Activated T-helper 17 cell treated with anti-CD3 and anti-CD28 coated beads, Interleukin-2, amount 50 U/mL, for 72 hours (primary cell): ENCODE data around the gene MUC6. TPM values are rescaled to one million over a fixed set of nuclear protein-coding genes. Genes with fewer than 3 reads are reported as not detected.

Source experiments
- ATAC-seq: fragments of 150-1000 bp; cut with Tn5 transposase; replicated peaks from 2 replicates; pipeline ENCODE4 v1.10.0; 2021; ENCODE audit warnings: mild to moderate bottlenecking, moderate library complexity
- H3K27ac Mint-ChIP-seq: one replicate; pipeline ENCODE4 v1.8.0; 2022; ENCODE audit warnings: mixed read lengths
- H3K27me3 Mint-ChIP-seq: one replicate; pipeline ENCODE4 v1.8.0; 2022; ENCODE audit warnings: mixed read lengths
- H3K36me3 Mint-ChIP-seq: one replicate; pipeline ENCODE4 v1.8.0; 2022; ENCODE audit warnings: low read depth, mild to moderate bottlenecking, mixed read lengths
- H3K4me1 Mint-ChIP-seq: one replicate; pipeline ENCODE4 v1.8.0; 2022; ENCODE audit warnings: mixed read lengths
- H3K4me3 Mint-ChIP-seq: one replicate; pipeline ENCODE4 v1.8.0; 2022; ENCODE audit warnings: mild to moderate bottlenecking, mixed read lengths
- H3K9me3 Mint-ChIP-seq: one replicate; pipeline ENCODE4 v1.8.0; 2022; ENCODE audit warnings: mixed read lengths
- total RNA-seq, 2 donors: library from RNA; stranded (reverse); gene quantifications; one replicate each; pipeline ENCODE4 v1.2.3, GENCODE V29; 2022

MUC6 gene
- total RNA-seq, 2 donors from 2014 or later = not detected

DNA sequence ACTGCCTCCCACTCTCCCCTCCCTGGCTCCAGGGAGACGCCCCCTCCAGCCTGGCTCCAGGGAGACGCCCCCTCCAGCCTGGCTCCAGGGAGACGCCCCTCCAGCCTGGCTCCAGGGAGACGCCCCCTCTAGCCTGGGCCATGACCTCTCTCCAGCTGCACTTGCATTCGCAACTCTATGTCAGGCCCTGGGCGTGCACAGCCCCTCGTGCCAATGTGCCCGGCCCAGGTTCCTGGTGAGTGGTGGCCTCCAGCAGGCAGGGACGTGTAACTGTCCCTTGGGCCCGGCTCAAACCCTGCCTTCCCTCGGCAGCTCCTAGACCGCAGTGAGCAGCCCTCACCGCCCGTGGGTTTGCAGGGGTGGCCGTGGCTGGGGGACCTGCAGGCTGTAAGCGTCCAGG, 6.9 kb downstream of the MUC6 start:
- Mint-ChIP-seq H3K9me3 (peaks cover 4% of the 10 kb centered on the region), H3K27me3 (no peaks in the 10 kb centered on the region), H3K4me3 (no peak overlapping the region), H3K27ac (no peak overlapping the region), H3K4me1 (no peaks in the 10 kb centered on the region), H3K36me3 (no peaks in the 10 kb centered on the region)
- no peak for ATAC-seq

DNA sequence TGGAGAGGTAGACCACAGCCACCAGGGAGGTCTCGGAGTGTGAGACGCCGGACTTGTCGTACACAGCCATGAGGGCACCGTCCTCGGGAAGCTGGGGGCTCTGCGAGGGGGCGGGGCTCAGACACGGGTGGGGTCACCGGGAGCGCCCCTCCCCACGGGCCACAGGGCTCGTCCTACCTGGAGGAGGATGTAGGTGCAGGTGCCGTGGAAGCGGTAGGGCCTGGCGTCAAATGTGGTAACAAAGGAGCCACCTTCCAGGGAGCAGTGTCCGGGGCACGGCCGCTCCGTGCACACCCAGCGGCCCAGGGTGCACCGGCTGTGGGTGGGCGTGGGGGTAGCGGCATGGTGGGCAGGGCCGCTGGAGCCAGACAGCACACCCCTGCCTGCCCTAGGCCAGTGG, 7.5 kb downstream of the MUC6 start:
- no peak for ATAC-seq
- Mint-ChIP-seq H3K27me3 (no peaks in the 10 kb centered on the region), H3K36me3 (no peaks in the 10 kb centered on the region), H3K9me3 (peaks cover 4% of the 10 kb centered on the region), H3K4me3 (no peak overlapping the region), H3K4me1 (no peaks in the 10 kb centered on the region), H3K27ac (no peak overlapping the region)

DNA sequence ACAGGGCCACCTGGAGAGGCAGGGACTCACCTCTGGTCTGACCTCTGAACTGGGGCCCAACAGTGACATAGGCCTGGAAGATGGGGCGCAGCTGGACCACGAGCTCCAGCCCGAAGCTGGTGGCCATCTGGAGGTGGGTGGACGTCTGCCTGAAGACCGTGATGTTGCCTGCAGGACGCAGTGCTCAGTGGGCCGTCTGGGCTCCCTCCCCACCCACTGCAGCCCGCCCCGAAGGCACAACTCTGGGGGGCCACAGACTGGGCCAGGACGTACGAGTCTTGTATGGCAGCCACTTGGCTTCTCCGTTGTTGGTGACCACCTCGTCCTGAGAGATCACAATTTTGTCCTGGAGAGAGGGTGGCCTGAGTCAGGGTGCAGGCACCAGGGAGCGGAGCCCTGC, 7.9 kb downstream of the MUC6 start:
- Mint-ChIP-seq H3K4me3 (no peak overlapping the region), H3K27me3 (no peaks in the 10 kb centered on the region), H3K36me3 (no peaks in the 10 kb centered on the region), H3K9me3 (peaks cover 4% of the 10 kb centered on the region), H3K27ac (no peak overlapping the region), H3K4me1 (no peaks in the 10 kb centered on the region)
- ATAC-seq = no peak

DNA sequence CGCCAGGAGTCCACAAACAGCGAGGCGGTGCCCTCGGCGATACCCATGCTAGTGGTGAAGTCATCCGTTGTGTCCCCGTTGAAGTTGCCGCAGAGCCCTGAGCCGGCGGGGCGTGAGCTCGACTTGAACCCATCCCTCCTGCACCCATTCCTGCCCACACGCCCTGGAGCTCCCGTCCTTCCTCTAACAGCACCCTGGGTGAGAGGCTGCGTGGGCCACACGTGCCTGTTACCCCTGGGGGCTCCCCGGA, 8.3 kb downstream of the MUC6 start:
- Mint-ChIP-seq H3K27me3 (no peaks in the 10 kb centered on the region), H3K36me3 (no peaks in the 10 kb centered on the region), H3K4me3 (no peak overlapping the region), H3K4me1 (peaks cover under 1% of the 10 kb centered on the region), H3K9me3 (peaks cover 4% of the 10 kb centered on the region), H3K27ac (no peak overlapping the region)
- ATAC-seq = no peak

DNA sequence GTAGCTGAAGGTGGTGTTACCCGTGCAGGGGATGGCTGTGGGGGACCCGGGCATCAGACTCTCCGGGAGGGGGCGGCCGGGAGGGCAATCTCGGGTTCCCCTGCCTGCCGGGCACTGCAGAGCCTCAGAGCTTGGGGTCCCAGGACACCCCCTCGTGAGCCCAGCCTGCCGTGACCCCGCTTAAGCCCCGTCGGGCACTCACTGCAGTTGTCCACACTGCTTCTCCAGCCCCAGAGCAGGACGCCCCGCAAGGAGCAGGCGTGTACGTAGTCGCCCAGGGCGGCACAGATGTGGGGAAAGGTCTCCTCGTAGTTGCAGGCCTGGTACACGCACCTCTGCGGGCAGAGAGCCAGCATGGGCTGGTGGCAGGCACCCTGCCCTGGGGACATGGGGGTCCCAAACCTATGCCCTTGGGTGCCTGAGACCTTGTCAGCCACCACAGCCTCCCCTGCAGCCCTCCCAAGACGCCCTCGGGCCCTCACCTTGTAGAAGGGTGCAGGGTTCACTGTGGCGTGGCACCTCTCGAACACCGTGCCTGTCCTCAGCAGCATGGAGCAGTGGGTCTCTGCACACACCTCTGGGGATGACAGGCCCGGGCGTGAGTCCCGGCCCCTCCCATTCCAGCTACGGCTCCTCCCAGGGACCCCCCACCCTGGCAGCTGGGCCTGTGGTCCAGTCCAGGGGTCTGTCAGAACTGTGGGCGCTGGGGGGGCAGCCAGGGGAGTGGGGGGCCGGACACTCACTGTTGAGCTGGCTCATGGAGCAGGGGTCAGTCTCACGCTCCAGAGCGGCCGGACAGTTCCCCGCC, 8.8 kb downstream of the MUC6 start:
- no peaks in the 10 kb centered on the region for H3K36me3 Mint-ChIP-seq
- peaks cover 4% of the 10 kb centered on the region for H3K9me3 Mint-ChIP-seq

DNA sequence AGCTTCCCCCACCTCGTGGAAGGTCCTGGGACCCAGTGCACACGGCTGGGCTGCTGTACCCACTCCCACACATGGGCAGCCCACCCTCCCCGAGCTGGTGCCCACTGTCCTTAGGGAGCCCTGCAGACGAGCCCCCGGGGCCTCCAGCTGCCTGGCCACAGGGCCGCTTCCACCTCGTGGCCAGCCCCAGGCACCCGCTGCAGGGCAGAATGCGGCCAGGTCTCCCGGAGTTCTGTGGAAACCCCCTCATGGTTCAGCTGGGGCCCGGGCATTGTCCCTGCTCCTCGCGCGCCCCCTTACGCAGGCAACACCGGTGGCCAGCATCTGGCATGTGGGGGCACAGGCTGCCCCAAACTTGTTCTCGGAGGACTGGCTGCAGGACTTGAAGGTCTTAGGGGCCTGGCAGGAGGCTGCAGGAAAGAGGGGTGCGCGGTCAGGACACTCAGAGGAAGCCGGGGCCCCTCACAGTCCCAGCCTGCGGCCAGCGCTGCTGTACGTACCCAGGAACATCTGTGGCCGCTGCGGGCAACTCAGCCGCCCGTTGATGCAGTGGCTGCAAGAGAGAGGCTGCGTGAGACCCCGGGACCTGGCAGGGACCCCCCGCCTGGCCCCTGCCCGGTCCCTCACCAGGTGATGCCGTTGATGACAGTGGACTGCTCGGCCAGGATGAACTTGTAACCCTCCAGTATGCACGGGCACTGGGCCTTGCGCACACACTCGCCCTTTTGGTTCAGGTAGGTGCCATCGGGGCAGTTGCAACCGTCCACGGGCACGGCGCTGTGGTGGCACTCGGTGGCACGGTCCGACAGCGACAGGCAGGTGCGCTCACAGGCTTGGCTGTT, 9.7 kb downstream of the MUC6 start:
- H3K4me3 Mint-ChIP-seq = no peak overlapping the region
- ATAC-seq = no peak
- no peaks in the 10 kb centered on the region for H3K27me3 Mint-ChIP-seq
- no peaks in the 10 kb centered on the region for H3K9me3 Mint-ChIP-seq
- no peak overlapping the region for H3K27ac Mint-ChIP-seq
- no peaks in the 10 kb centered on the region for H3K36me3 Mint-ChIP-seq
- peaks cover 7% of the 10 kb centered on the region for H3K4me1 Mint-ChIP-seq

More for the DNA sequence above, 8.8 kb downstream of the MUC6 start:
- no peaks in the 10 kb centered on the region for H3K27me3 Mint-ChIP-seq
- H3K4me3 Mint-ChIP-seq = no peak overlapping the region
- ATAC-seq = no peak
- peaks cover 6% of the 10 kb centered on the region for H3K4me1 Mint-ChIP-seq
- no peak overlapping the region for H3K27ac Mint-ChIP-seq

DNA sequence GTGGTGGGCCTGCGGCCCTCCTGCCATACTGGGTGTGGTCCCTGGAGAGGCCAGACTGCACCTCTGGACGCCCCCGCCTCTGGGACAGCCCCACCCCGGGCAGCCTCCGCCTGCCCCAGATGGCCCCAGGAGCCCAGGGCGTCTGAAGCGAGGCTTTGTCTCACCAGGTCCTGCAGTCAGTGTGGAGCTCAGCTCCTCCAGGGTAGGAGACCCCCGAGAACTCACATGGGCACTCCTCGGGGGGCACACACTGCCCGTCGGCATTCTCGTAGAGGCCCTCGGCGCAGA, 10.4 kb downstream of the MUC6 start:
- no peak for ATAC-seq
- no peaks in the 10 kb centered on the region for H3K27me3 Mint-ChIP-seq
- peaks cover 7% of the 10 kb centered on the region for H3K4me1 Mint-ChIP-seq
- H3K36me3 Mint-ChIP-seq = no peaks in the 10 kb centered on the region
- H3K4me3 Mint-ChIP-seq = no peak overlapping the region
- H3K27ac Mint-ChIP-seq = no peak overlapping the region
- no peaks in the 10 kb centered on the region for H3K9me3 Mint-ChIP-seq

DNA sequence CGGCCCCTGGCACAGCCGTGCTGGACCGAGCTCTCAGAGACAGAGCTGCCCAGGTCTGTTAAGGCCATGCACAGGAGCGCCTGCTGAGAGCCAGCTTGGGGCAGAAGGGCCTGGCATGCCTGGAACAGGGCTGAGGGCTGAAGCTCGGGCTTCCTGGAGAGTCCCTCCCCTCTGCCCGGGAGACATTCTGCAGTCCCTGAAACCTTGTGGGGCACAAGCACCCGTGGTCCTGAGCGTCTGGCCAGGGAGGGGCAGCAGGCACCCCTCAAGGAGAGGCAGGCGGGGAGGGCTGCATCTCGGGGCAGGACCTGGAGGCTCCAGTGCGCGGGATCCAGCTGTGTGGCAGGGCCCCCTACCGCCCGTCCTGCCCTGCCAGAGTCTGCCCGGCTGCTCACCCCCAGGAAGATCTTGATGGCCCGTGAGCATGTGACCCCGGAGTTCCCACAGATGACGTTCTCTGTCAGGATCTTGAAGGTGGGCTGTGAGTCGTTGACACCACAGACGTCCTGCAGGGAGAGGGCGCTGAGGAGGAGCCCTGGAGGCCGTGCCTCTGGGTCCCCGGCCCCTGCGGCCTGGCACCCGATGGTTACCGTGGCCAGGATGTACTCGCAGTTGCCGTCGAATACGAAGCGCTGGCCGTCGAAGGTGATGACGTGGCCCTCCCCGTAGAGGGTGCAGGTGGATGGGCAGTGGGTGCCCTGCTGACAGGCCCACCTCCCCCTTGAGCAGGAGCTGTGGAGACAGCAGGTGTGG, 10.9 kb downstream of the MUC6 start:
- no peaks in the 10 kb centered on the region for H3K27me3 Mint-ChIP-seq
- no peak overlapping the region for H3K4me3 Mint-ChIP-seq
- peaks cover 7% of the 10 kb centered on the region for H3K4me1 Mint-ChIP-seq
- ATAC-seq = no peak
- no peaks in the 10 kb centered on the region for H3K36me3 Mint-ChIP-seq
- no peak overlapping the region for H3K27ac Mint-ChIP-seq
- H3K9me3 Mint-ChIP-seq = no peaks in the 10 kb centered on the region

DNA sequence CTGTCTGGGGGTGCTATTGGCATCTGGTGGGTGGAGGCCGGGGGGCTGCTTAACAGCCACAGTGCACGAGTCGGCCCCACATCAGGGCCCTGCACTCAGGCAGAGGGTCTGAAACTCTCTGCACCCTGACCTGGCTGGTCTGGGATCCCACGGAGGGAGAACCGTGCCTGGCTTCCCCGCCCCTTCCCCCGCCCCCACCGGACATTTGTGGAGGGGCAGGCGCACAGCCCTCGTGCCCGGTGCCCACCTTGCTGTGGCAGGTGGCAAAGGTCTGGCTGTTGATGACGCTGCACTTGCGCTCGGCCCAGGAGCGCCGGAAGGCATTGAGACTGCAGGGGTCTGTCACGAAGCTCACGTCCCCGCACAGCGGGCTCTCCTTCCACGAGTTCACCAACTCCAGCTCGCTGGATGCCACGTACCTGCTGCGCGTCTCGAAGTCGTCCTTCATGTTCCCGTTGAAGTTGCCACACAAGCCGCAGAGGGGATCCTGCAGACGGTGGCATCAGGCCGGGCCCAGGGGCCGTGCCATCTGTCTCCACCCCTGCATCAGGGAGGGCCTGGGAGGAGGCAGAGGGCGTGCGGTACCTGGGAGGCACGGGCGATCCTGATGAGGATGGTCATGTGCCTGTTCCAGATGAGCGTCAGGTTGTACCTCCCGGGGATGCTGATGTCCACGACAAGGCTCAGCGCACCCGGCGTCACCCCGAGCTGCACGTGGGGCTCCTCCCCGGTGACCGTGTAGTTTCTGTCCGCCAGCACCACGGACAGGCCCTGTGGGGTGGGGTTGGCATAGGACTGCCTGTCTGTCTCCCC, 11.7 kb downstream of the MUC6 start:
- peaks cover 7% of the 10 kb centered on the region for H3K4me1 Mint-ChIP-seq
- no peaks in the 10 kb centered on the region for H3K27me3 Mint-ChIP-seq
- no peaks in the 10 kb centered on the region for H3K9me3 Mint-ChIP-seq
- no peak overlapping the region for H3K4me3 Mint-ChIP-seq
- no peak for ATAC-seq
- no peaks in the 10 kb centered on the region for H3K36me3 Mint-ChIP-seq
- H3K27ac Mint-ChIP-seq = no peak overlapping the region

DNA sequence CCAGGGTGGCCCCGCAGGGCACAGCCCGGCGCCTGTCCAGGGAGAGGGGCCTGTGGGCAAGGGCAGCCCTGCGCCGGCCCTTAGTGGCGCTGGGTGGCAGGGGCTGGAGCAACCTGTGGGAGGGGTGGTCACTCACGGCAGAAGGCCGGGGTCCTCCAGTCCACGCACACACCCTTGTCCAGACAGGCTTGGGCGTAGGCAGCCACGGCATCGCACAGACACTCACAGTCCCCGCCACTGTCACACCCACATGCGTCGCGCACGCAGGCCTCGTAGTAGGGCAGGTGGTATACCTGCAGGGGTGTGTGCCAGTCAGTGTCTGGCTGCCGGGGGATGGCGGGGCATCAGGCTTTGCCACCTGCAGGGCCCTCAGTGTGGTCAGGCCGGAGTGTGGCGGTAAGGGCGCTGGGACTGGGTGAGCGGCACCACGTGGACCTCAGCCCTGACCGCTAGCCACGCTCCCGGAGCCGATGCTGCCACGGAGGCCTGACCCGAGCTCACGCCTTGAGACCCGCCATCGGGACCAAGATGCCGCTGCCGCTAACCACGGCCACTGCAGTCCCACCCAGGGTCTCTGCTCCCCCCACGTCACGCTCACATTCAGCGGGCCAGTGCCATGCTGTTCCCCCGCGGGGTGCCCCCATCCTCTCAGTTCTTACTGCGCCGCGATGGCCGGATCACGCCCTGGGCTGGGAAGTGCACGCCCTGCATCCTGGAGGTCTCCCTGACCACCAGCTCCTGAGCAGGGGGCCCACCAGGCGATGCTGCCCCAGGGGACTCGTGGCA, 12.5 kb downstream of the MUC6 start:
- Mint-ChIP-seq H3K9me3 (no peaks in the 10 kb centered on the region), H3K36me3 (no peaks in the 10 kb centered on the region), H3K27ac (no peak overlapping the region), H3K27me3 (no peaks in the 10 kb centered on the region), H3K4me1 (peaks cover 7% of the 10 kb centered on the region), H3K4me3 (no peak overlapping the region)
- no peak for ATAC-seq

DNA sequence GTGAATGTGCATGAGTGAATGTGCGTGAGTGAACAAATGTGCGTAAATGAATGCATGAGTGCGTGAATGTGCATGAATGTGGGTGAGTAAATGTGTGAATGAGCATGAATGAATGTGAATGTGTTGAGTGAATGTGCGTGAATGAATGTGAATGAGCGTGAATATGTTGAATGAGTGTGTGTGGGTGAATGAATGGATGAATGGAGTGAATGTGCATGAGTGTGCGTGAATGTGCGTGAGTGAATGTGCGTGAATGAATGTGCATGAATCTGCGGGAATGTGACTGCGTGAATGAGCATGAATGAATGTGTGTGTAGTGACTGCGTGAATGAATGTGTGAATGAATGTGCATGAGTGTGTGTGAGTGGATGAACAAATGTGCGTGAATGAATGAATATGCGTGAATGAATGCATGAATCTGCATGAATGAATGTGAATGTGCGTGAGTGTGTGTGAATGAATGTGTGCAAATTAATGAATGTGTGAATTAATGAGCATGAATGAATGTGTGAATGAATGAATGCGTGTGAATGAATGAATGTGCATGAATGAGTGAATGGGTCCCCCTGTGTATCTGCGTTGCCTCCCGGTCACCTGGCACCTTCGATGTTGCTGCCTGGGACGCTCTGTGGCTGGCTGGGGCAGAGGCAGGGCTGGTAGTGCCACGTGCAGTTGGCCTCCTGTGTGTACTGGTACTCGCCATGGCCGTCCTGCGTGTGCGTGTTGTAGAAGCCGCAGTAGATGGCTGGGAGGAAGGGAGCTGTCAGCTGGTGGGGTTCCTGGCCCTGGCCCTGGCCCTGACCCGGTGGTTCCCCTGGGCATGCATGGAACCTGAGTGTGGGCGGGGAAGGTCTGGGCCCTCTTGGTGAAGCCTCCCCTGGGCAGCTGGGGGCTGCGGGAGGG, 13.4 kb downstream of the MUC6 start:
- H3K36me3 Mint-ChIP-seq = no peaks in the 10 kb centered on the region
- peaks cover 10% of the 10 kb centered on the region for H3K4me1 Mint-ChIP-seq
- H3K4me3 Mint-ChIP-seq = no peak overlapping the region
- ATAC-seq = no peak
- no peaks in the 10 kb centered on the region for H3K27me3 Mint-ChIP-seq
- H3K27ac Mint-ChIP-seq = no peak overlapping the region
- no peaks in the 10 kb centered on the region for H3K9me3 Mint-ChIP-seq

DNA sequence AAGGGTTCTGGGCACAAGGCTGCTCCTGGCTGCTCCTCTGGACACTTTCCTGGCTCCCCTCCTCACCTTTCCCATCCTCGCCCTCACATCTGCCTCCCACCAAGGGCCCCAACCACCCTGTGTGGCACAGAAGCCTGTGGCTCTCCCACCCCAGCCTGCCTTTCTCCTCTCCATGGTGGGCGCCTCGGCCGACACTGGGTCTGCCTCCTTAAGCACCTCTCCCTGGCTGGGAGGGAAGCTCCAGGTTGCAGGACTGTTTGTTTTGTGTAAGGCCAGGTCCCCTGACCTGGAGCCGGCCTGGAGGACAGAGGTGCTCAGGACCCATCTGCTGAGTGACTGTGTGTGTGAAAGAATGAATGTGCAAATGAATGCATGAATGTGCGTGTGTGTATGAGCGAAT, 14.1 kb downstream of the MUC6 start:
- no peaks in the 10 kb centered on the region for H3K36me3 Mint-ChIP-seq
- ATAC-seq = no peak
- no peaks in the 10 kb centered on the region for H3K27me3 Mint-ChIP-seq
- H3K9me3 Mint-ChIP-seq = peaks cover 4% of the 10 kb centered on the region
- no peak overlapping the region for H3K27ac Mint-ChIP-seq
- H3K4me3 Mint-ChIP-seq = no peak overlapping the region
- peaks cover 17% of the 10 kb centered on the region for H3K4me1 Mint-ChIP-seq
